NCI-H1048 (cell line): ENCODE data around the gene GRIK4.

Source experiments
- DNase-seq: peaks from one replicate; lab custom pipeline; 2025; lab: John Stamatoyannopoulos, UW

The GRIK4 gene

GRCh38 chr11:120956710-120957495 lies 445.4 kb downstream of the GRIK4 start:
- DNase-seq: no peak

GRCh38 chr11:120958185-120958584 lies 446.6 kb downstream of the GRIK4 start:
- DNase-seq: no peak

GRCh38 chr11:120959189-120959588 lies 447.6 kb downstream of the GRIK4 start:
- DNase-seq: no peak

- no peak for DNase-seq
Measured at GRCh38 chr11:120964857-120965256, 453.3 kb downstream of the GRIK4 start.

- no peak for DNase-seq
Measured at GRCh38 chr11:120966840-120967239, 455.3 kb downstream of the GRIK4 start.

- DNase-seq: no peak
Measured at GRCh38 chr11:120969993-120970392, 458.4 kb downstream of the GRIK4 start.

GRCh38 chr11:120971825-120972224 lies 460.3 kb downstream of the GRIK4 start:
- no peak for DNase-seq

- DNase-seq: no peak
Measured at GRCh38 chr11:120972621-120973020, 461.1 kb downstream of the GRIK4 start.

- no peak for DNase-seq
Measured at GRCh38 chr11:120973501-120973900, 462.0 kb downstream of the GRIK4 start.

GRCh38 chr11:120974466-120974865 lies 462.9 kb downstream of the GRIK4 start:
- no peak for DNase-seq

GRCh38 chr11:120974965-120975364 lies 463.4 kb downstream of the GRIK4 start:
- DNase-seq: no peak

- DNase-seq: no peak
Measured at GRCh38 chr11:120977266-120978137, 466.0 kb downstream of the GRIK4 start.

GRCh38 chr11:120978701-120979100 lies 467.2 kb downstream of the GRIK4 start:
- no peak for DNase-seq

GRCh38 chr11:120985718-120986569 lies 474.4 kb downstream of the GRIK4 start:
- no peak for DNase-seq

GRCh38 chr11:120988603-120989002 lies 477.1 kb downstream of the GRIK4 start:
- DNase-seq: no peak

GRCh38 chr11:120991830-120992686 lies 480.5 kb downstream of the GRIK4 start:
- no peak for DNase-seq

- no peak for DNase-seq
Measured at GRCh38 chr11:120994091-120994859, 482.7 kb downstream of the GRIK4 start.

GRCh38 chr11:120995184-120995583 lies 483.6 kb downstream of the GRIK4 start:
- DNase-seq: no peak

- DNase-seq: no peak
Measured at GRCh38 chr11:120996973-120997372, 485.4 kb downstream of the GRIK4 start.

GRCh38 chr11:120998581-120998980 lies 487.0 kb downstream of the GRIK4 start:
- DNase-seq: no peak
